ENCODE measurements around the gene YTHDF1.

The YTHDF1 gene

GRCh38 chr20:63206878-63207277, 9.1 kb downstream of the YTHDF1 start:
- no peak for FAIRE-seq

DNA sequence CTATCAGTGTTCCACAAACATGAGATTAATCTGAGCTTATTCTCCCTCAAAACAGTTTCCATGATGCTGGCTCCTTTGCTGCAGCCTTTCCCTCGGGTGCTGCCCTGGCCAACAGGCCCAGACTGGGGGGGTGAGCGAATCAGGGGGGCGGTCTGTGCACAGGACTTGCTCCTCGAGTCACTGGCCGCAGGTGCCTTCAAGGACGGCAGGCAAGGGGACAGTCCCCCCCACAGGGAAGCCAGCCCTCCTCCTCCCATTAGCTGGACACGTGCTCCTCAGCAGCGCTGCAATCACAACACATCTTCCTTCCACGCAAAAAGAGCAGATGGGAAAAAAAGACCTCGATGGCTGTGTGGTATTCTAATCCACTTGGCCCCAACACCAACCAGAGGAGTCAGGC, 10.0 kb downstream of the YTHDF1 start:
- no peak for FAIRE-seq

- no peak for FAIRE-seq
Observed at GRCh38 chr20:63204362-63204761, 11.6 kb downstream of the YTHDF1 start.

- no peak for FAIRE-seq
Observed at GRCh38 chr20:63202811-63203526, 13.0 kb downstream of the YTHDF1 start.

- no peak for FAIRE-seq
Observed at GRCh38 chr20:63202021-63202420, 13.9 kb downstream of the YTHDF1 start.

DNA sequence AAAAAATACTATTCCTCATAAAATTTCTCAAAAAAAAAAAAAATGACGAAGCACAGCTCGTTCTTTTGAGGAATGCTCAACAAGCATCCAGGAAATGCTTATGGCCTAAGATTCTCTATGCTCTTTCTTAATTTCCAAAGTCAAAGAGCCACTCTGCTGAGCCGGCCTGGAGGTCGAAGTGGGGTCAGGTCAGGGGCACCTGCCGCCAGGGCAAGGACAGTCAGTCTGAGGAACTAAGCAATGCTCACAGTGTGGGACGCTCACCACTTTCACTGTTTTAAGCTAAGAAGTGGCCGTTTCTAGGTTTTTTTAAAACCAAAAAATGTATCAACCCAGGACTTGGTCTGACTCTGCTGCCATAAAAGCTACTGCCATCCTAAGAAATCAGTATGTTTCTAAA, 17.3 kb downstream of the YTHDF1 start:
- FAIRE-seq: no peak

DNA sequence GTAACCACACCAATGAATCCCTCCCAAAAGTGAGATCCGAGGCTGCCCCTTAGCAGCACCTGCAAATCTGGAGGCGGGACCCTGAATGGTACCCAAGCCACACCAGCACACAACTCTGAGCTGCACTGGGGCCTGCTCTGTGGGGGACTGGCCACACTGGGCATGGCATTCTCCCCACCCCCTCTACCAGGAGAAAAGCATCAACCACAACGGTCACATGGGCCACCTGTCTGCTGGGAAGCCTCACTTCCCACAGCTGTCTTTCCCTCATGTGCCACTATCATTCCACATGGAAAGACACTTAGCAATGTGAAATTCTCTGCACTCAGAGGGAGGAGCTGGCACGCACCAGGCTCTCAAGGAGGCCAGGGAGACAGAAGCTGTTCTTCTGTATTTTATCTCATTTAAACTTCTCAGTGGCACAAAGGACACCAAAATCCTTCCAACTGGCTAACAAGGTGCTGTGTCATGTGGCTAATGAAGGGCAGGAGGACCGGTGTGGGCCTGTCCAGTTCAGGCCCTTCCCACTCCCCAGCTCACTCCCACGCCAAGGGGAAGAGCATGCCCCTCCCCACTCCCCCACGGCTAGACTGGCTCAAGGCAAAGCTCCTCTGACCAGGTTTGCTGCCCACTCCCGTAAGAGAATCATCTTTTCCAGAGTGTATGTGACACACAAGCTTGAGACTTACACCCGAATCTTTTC, 19.0 kb downstream of the YTHDF1 start:
- no peak for FAIRE-seq

- FAIRE-seq: no peak
Observed at GRCh38 chr20:63194797-63195173, 21.1 kb downstream of the YTHDF1 start.

- no peak for FAIRE-seq
Observed at GRCh38 chr20:63194007-63194796, 21.7 kb downstream of the YTHDF1 start.

- no peak for FAIRE-seq
Observed at GRCh38 chr20:63192721-63193120, 23.2 kb downstream of the YTHDF1 start.

DNA sequence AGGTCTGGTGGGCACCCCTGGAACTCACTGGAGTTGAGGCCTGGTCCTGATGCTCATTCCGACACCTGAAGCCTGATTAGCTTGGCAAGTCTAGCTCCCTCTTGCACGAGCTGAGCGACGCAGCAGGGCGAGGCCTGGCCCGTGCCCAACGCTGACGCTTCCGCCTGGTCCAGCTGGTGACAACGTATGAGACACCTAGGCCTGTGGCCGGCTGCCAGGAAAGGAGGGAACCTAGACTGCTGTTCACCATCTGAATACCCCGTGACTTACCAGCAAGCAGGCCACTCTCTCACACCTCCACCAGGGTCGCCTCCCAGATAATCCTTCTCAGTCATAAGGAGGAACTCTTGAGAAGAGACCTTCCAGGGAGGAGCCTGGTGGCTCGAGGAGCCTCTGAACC, 24.5 kb downstream of the YTHDF1 start:
- no peak for FAIRE-seq

DNA sequence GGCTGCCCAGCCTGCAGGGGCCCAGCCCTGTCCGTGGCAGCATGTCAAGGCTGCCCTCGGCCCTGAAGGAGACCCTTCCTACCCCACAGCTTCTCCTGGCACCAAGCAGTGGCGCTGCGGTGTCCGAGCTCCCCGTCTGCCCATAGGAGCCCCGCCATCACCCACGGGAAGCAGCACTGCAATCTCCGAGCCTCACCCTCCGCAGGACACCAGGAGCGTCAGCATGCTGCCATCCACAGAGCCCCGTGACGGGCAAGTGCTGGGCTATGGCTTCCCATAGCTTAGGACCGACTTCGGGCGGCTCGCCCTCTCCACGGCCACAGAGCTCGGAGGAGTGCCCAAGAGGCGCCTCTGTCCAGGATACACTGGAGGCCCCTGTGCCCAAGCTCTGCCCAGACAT, 25.1 kb downstream of the YTHDF1 start:
- FAIRE-seq: no peak

- FAIRE-seq: no peak
Observed at GRCh38 chr20:63189846-63190559, 25.9 kb downstream of the YTHDF1 start.

DNA sequence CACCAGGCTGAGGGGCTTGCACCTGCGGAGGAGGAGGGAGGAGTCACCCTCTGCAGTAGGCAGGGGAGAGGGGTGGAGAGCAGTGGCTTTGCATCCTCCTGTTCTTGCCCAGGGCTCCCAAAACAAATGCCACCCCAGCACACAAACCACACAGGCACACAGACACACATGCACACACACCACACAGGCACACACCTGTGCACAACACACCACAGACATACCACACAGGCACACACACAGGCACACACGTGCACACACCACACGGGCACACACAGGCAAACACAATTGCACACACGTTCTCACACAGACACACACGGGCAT, 26.6 kb downstream of the YTHDF1 start:
- no peak for FAIRE-seq

DNA sequence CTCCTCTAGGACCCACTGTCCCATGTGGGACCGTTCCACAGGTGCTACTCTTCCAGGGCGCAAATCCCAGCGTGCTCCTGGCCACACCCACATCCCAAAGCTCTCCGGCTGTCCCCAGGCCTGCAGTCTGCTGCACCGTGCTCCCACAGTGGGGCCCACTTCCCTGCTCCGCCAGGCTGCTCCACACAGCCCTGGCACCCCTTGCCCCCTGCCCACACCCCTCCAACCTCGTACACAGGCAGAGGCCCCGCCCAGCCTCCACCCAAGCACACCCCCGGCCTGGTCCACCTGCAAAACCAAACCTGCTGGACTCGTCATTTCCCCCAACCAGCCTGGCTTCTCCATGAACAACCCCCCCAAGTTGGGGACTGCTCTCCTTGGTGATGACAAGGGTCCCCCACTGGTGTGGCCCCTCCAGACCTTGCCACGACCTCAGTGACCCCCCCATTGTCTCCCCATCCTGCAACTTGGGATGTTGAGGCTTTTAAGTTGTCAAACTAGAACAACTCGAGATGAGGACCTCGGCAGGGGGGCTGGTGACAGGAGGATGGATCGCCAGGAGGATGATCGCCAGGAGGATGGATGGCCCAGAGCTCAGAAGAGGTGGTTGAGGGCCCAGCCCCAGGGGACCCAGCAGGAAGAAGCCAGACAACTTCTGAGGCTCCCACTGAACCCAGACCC, 27.1 kb downstream of the YTHDF1 start:
- FAIRE-seq: no peak

DNA sequence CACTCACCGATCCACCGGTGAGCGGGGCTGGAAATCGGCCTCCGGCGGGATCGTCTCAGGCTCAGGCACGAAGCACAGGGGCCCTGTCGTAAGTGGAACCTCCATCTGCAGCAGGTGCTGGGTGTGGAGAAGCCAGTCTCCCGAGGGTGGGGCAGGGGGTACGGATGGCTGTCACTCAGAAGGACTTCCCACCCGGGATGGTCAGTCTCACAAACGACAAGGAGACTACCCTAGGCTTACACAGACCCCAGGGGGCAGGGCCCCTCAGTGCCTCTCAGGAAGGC, 27.8 kb downstream of the YTHDF1 start:
- FAIRE-seq: no peak

- no peak for FAIRE-seq
Observed at GRCh38 chr20:63187338-63188158, 28.4 kb downstream of the YTHDF1 start.

- FAIRE-seq: no peak
Observed at GRCh38 chr20:63186528-63187316, 29.2 kb downstream of the YTHDF1 start.

GRCh38 chr20:63186084-63186483, 29.8 kb downstream of the YTHDF1 start:
- FAIRE-seq: no peak

DNA sequence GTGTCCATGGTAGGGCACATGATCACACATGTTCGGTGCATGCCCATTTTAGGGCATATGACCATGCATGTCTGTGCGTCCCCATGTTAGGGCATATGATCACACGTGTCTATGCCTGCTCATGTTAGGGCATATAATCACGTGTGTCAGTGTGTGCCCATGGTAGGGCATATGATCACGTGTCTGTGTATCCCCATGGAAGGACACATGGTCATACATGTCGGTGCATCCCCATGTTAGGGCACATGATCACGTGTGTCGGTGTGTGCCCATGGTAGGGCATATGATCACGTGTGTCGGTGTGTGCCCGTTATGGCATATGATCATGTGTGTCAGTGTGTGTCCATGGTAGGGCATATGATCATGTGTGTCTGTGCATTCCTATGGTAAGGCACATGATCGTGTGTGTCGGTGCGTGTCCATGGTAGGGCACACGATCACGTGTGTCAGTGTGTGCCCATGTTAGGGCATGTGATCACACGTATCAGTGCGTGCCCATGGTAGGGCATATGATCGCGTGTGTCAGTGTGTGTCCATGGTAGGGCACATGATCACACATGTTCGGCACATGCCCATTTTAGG, 30.6 kb downstream of the YTHDF1 start:
- no peak for FAIRE-seq

All from TTC549 (cell line).